HCT116 (cell line): ENCODE measurements around the gene LYPD5. TPM values are rescaled to one million over a fixed set of nuclear protein-coding genes. Genes with fewer than 3 reads are reported as not detected.
"Not testable (repeated sequence)": the region's sequence is repeated elsewhere in the genome, so short reads cannot be mapped to it uniquely, and the experiment has no call there.

ENCODE experiments used
- ATAC-seq: fragments of 200-7000 bp; cut with Tn5 transposase; 2 replicates; pipeline ENCODE4 v1.9.1; 2020; ENCODE audit warnings: mild to moderate bottlenecking, moderate library complexity
- BruUV-seq: library from RNA; stranded (reverse); fragments of 400-500 nt; replicated peaks from 2 replicates; lab custom pipeline; 2021; lab: Mats Ljungman, UMichigan
- CTCF ChIA-PET: fragments of 300-600 bp; sonication (Branson Sonifier 250); formaldehyde crosslinking; loops from one replicate; lab custom pipeline; 2021; ENCODE audit warnings: antibody characterized with exemption; lab: Charles Lee
- POLR2A ChIA-PET: fragments of 300-600, 350-600 bp; sonication (Branson Sonifier 250); formaldehyde crosslinking; loops from one replicate; lab custom pipeline; 2021; ENCODE audit warnings: antibody characterized with exemption; lab: Charles Lee
- RAD21 ChIA-PET, 2 experiments: fragments of 300-600 bp; sonication (Branson Sonifier 250); formaldehyde crosslinking; loops; one replicate each; lab custom pipeline; 2023; ENCODE audit warnings: low total read pairs in 2 of 2; ENCODE audit not compliant: uncharacterized antibody in 2 of 2, unreplicated experiment in 2 of 2, low non-redundant PET in 1 of 2; lab: Charles Lee
- DNase-seq: peaks from one replicate; pipeline ENCODE4 v3.0.0-alpha.2; 2010; ENCODE audit warnings: low read depth, low spot score
- H2AFZ ChIP-seq: fragments of 200-600 bp; shearing (Covaris generic), sonication (generic); 2 replicates; pipeline ENCODE4 v1.6.1; 2017; ENCODE audit warnings: low read depth, mixed run types, mixed read lengths, antibody characterized with exemption, low read length; ENCODE audit not compliant: poor library complexity, severe bottlenecking
- H3K27ac ChIP-seq: 2 replicates; pipeline ENCODE4 v1.5.1; 2012; ENCODE audit warnings: low read depth, low read length
- H3K27me3 ChIP-seq: fragments of 200-600 bp; sonication (generic); 2 replicates; pipeline ENCODE4 v1.6.1; 2016; ENCODE audit warnings: mixed run types, low read length, mixed read lengths; ENCODE audit not compliant: insufficient read depth
- H3K36me3 ChIP-seq, 2 experiments: fragments of 200-500 bp in 1 of 2; fragments of 200-600 bp in 1 of 2; sonication (Bioruptor generic) in 1 of 2; sonication (generic) in 1 of 2; 2 replicates each; pipeline versions ENCODE4 v1.5.1 to v1.6.1; 2014 to 2016; ENCODE audit warnings: low read length in 2 of 2, inconsistent platforms in 1 of 2, mixed read lengths in 1 of 2, mixed run types in 1 of 2; ENCODE audit not compliant: insufficient read depth in 2 of 2, control insufficient read depth in 1 of 2
- H3K4me1 ChIP-seq, 2 experiments: fragments of 200-600 bp in 1 of 2; sonication (generic) in 1 of 2; 2 replicates each; pipeline versions ENCODE4 v1.5.1 to v1.6.1; 2012 to 2017; ENCODE audit warnings: low read length in 2 of 2, inconsistent platforms in 1 of 2, mild to moderate bottlenecking in 1 of 2, mixed read lengths in 1 of 2, mixed run types in 1 of 2, moderate library complexity in 1 of 2; ENCODE audit not compliant: insufficient read depth in 2 of 2, control insufficient read depth in 1 of 2
- H3K4me2 ChIP-seq: fragments of 200-600 bp; sonication (generic); 2 replicates; pipeline ENCODE4 v1.6.1; 2017; ENCODE audit warnings: mixed run types, low read length, mixed read lengths
- H3K4me3 ChIP-seq, 2 experiments: fragments of 200-600 bp in 1 of 2; sonication (generic) in 1 of 2; replicated peaks in 1 of 2; 2 replicates each; pipeline ENCODE4 v1.5.1; 2011 to 2016; ENCODE audit warnings: low read length in 2 of 2, control low read depth in 1 of 2, low read depth in 1 of 2, mild to moderate bottlenecking in 1 of 2, mixed read lengths in 1 of 2, mixed run types in 1 of 2
- H3K79me2 ChIP-seq: fragments of 200-600 bp; sonication (generic); 2 replicates; pipeline ENCODE4 v1.6.1; 2017; ENCODE audit warnings: mild to moderate bottlenecking, mixed run types, low read length, moderate library complexity, mixed read lengths; ENCODE audit not compliant: insufficient read depth
- H3K9ac ChIP-seq: fragments of 200-600 bp; sonication (generic); 2 replicates; pipeline ENCODE4 v1.6.1; 2016; ENCODE audit warnings: low read length, mixed read lengths
- H3K9me2 ChIP-seq: fragments of 200-600 bp; sonication (generic), shearing (Covaris generic); 2 replicates; pipeline ENCODE4 v1.6.1; 2017; ENCODE audit warnings: mixed run types, mild to moderate bottlenecking, moderate library complexity; ENCODE audit not compliant: insufficient read depth
- H3K9me3 ChIP-seq, 2 experiments: fragments of 200-500 bp in 1 of 2; fragments of 200-600 bp in 1 of 2; sonication (Bioruptor generic) in 1 of 2; sonication (generic) in 1 of 2; 2 replicates each; pipeline ENCODE4 v1.6.1; 2014 to 2017; ENCODE audit warnings: low read length in 2 of 2, mixed read lengths in 2 of 2, inconsistent platforms in 1 of 2, low read depth in 1 of 2, mild to moderate bottlenecking in 1 of 2, mixed run types in 1 of 2, moderate library complexity in 1 of 2; ENCODE audit not compliant: control insufficient read depth in 1 of 2, insufficient read depth in 1 of 2
- H4K20me1 ChIP-seq: fragments of 200-600 bp; sonication (generic), shearing (Covaris generic); 2 replicates; pipeline ENCODE4 v1.6.1; 2017; ENCODE audit warnings: mixed run types, mild to moderate bottlenecking, moderate library complexity; ENCODE audit not compliant: insufficient read depth
- EZH2phosphoT487 ChIP-seq: fragments of 200-600 bp; IDR thresholded peaks from 2 replicates; pipeline ENCODE4 v1.6.1; 2018; ENCODE audit warnings: antibody characterized with exemption, borderline replicate concordance
- FOSL1 ChIP-seq: IDR thresholded peaks from 2 replicates; pipeline ENCODE4 v1.6.1; 2012; ENCODE audit warnings: low read depth
- POLR2AphosphoS5 ChIP-seq: IDR thresholded peaks from 2 replicates; pipeline ENCODE4 v1.6.1; 2011; ENCODE audit warnings: mild to moderate bottlenecking, low read depth, low read length, moderate library complexity
- RAD21 ChIP-seq: IDR thresholded peaks from 2 replicates; pipeline ENCODE4 v1.6.1; 2012; ENCODE audit warnings: low read depth, mild to moderate bottlenecking
- SP1 ChIP-seq: IDR thresholded peaks from 2 replicates; pipeline ENCODE4 v1.6.1; 2012; ENCODE audit warnings: low read depth
- TCF7L2 ChIP-seq: IDR thresholded peaks from 2 replicates; pipeline ENCODE4 v1.7.0; 2011; ENCODE audit warnings: borderline replicate concordance, inconsistent platforms; ENCODE audit not compliant: insufficient read depth, insufficient read length; ENCODE audit errors: extremely low read depth
- intact Hi-C: fragments of 100-400 bp; cut with micrococcal nuclease; formaldehyde crosslinking; loops from 2 replicates; pipeline ENCODE4 v1.10.0; 2022
- total RNA-seq: library from RNA; stranded (reverse); gene quantifications from one replicate; pipeline ENCODE4 v1.2.1, GENCODE V29; 2021; ENCODE audit not compliant: unreplicated experiment
- TF ChIP-seq, protein P1 (sequence below): IDR thresholded peaks from 2 replicates; pipeline ENCODE4 v1.6.1; 2012

LYPD5 gene
- total RNA-seq, 1 experiment from 2014 or later: 7.6 TPM

DNA sequence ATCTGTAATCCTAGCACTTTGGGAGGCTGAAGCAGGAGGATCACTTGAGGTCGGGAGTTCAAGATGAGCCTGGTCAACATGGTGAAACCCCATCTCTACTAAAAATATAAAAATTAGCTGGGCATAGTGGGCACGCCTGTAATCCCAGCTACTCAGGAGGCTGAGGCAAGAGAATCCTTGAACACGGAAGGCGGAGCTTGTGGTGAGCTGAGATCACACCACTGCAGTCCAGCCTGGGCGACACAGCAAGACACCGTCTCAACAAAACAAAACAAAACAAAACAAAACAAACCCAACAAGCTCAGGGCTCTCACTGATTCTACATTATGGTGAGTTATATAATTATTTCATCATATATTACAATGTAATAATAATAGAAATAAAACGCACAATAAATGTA lies 4.2 kb upstream of the LYPD5 start:
- BruUV-seq, H3K9me2 ChIP-seq, RAD21 ChIA-PET, H3K79me2 ChIP-seq, H3K4me3 ChIP-seq, POLR2A ChIA-PET, H3K36me3 ChIP-seq, H4K20me1 ChIP-seq, DNase-seq, H3K9me3 ChIP-seq, H3K27me3 ChIP-seq, H3K4me1 ChIP-seq, intact Hi-C loops, H3K9ac ChIP-seq, H2AFZ ChIP-seq, H3K4me2 ChIP-seq, ATAC-seq, H3K27ac ChIP-seq: not testable (repeated sequence)
- CTCF ChIA-PET: interaction anchor here (0.6 kb wide), 1 partner anchor 286 kb away, joined by 3 read pairs; no protein-coding TSS in a partner anchor

DNA sequence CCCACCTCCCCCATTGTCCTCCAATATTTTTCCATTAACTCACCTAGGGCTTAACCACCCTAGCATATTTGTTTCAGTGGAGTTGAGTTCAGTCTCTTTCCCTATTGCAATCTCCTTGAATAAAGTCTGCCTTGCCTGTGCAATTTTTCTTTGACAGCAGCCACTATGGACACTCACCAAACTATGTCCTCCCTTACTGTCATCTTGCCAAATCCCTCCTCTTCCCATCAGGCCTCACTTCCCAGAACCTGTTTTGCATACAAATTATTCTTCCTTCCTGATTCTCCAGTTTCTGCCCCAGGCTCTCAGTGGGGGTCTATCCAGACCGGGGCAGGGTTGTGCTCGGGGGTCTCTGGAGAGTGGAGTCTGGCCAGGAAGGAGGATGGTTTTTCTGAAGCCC lies 2.2 kb upstream of the LYPD5 start:
- TF ChIP-seq FOSL1 (no peak), SP1 (no peak), RAD21 (no peak), TCF7L2 (no peak), EZH2phosphoT487 (no peak), POLR2AphosphoS5 (no peak)
- TF ChIP-seq, protein P1, sequence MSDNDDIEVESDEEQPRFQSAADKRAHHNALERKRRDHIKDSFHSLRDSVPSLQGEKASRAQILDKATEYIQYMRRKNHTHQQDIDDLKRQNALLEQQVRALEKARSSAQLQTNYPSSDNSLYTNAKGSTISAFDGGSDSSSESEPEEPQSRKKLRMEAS: no peak
- ChIA-PET CTCF (no interaction called here), POLR2A (no interaction called here), RAD21 (no interaction called here)
- Histone ChIP-seq H3K4me3 (no peak overlapping the region), H3K27ac (no peak overlapping the region), H3K4me1 (peaks cover 7 to 12% of the 10 kb centered on the region in 2 experiments), H3K36me3 (no peaks in the 10 kb centered on the region), H3K79me2 (no peaks in the 10 kb centered on the region), H2AFZ (no peak overlapping the region), H3K9me2 (no peaks in the 10 kb centered on the region), H3K27me3 (no peaks in the 10 kb centered on the region), H4K20me1 (no peaks in the 10 kb centered on the region), H3K9me3 (no peaks in the 10 kb centered on the region), H3K9ac (no peak overlapping the region), H3K4me2 (no peak overlapping the region)
- intact Hi-C loops: no loop called here
- DNase-seq (no peak), ATAC-seq (no peak)
- BruUV-seq: no TSS peak
